Coronary artery (tissue), 2 donors: ENCODE measurements around the gene PYDC1.
A peak's percentile ranks its signal among the peaks of the same experiment; 100 is the strongest.

ENCODE experiments used
- DNase-seq: peaks from one replicate; pipeline ENCODE4 v3.0.0-alpha.2; 2017; ENCODE audit warnings: low spot score
- H3K27ac ChIP-seq, 2 donors: fragments of 200-600 bp; sonication (generic); one replicate each; pipeline ENCODE4 v1.5.1; 2016 to 2019
- H3K4me3 ChIP-seq: fragments of 200-600 bp; sonication (generic); 2 replicates; pipeline ENCODE4 v1.5.1; 2016; ENCODE audit warnings: mild to moderate bottlenecking, moderate library complexity
- TF ChIP-seq, protein P1 (sequence below): fragments of 200-600 bp; sonication (generic); IDR thresholded peaks from one replicate; pipeline ENCODE4 v1.5.1; 2019; ENCODE audit warnings: antibody characterized with exemption

Gene PYDC1

DNA sequence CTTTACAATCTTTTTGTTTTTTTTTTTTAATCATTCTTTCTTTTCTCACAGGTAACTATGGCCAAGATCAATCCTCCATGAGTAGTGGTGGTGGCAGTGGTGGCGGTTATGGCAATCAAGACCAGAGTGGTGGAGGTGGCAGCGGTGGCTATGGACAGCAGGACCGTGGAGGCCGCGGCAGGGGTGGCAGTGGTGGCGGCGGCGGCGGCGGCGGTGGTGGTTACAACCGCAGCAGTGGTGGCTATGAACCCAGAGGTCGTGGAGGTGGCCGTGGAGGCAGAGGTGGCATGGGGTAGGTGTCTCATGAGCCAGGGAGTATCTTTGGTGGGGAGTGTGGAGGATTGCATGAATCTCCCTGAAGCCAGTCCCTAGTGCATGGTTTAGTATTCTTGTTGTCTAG lies 32.0 kb downstream of the PYDC1 start:
- H3K4me3 ChIP-seq = no peak overlapping the region
- H3K27ac ChIP-seq = no peak overlapping the region
- TF ChIP-seq, protein P1, sequence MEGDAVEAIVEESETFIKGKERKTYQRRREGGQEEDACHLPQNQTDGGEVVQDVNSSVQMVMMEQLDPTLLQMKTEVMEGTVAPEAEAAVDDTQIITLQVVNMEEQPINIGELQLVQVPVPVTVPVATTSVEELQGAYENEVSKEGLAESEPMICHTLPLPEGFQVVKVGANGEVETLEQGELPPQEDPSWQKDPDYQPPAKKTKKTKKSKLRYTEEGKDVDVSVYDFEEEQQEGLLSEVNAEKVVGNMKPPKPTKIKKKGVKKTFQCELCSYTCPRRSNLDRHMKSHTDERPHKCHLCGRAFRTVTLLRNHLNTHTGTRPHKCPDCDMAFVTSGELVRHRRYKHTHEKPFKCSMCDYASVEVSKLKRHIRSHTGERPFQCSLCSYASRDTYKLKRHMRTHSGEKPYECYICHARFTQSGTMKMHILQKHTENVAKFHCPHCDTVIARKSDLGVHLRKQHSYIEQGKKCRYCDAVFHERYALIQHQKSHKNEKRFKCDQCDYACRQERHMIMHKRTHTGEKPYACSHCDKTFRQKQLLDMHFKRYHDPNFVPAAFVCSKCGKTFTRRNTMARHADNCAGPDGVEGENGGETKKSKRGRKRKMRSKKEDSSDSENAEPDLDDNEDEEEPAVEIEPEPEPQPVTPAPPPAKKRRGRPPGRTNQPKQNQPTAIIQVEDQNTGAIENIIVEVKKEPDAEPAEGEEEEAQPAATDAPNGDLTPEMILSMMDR = no peak
- no peak for DNase-seq

DNA sequence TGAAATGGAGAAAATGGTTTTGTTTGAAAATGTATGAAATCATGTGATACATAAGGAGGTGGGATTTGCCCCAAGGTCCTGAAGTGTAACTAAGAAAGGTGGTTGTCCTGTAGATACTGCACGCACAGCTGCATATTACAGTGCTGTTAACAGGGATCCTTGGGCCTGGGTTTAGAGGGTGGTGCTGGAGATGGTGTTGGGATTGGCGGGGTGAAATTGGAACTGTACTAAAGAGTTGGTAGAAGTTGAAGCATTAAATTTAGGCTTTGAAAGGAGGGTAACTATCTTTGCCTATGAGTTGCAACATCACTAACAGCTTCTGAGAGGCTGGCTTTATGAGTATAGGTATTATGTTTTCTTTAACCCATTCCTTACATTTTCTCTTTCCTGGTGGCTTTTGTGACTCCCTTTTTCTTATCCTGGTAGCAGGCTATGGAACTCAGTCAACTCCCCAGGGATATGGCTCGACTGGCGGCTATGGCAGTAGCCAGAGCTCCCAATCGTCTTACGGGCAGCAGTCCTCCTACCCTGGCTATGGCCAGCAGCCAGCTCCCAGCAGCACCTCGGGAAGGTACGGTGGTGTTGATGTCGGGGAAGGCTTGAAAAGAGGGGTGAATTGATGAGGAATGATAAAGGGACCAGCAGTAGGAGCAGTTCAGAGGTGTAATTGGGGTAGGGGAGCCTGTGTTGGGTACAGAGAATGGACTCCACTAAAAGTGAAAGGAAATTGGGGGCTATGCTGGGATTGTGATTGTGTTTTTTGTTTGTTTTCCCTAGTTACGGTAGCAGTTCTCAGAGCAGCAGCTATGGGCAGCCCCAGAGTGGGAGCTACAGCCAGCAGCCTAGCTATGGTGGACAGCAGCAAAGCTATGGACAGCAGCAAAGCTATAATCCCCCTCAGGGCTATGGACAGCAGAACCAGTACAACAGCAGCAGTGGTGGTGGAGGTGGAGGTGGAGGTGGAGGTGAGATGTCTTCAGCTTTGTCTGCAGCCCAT lies 33.2 kb downstream of the PYDC1 start:
- TF ChIP-seq, protein P1 = no peak
- Histone ChIP-seq H3K4me3 (peak overlapping the region; percentile 3), H3K27ac (no peak overlapping the region)
- no peak for DNase-seq

DNA sequence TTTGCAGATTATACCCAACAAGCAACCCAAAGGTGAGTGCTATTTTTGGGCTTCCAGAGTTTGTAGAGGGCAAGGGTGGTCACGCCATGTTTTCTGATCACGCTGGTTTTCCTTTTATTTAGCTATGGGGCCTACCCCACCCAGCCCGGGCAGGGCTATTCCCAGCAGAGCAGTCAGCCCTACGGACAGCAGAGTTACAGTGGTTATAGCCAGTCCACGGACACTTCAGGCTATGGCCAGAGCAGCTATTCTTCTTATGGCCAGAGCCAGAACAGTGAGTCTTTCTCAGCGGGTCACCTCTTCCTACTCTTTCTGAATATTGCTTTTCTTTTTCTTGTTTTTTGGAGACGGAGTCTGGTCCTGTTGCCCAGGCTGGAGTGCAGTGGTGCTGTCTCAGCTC lies 34.5 kb downstream of the PYDC1 start:
- peak overlapping the region; percentile 78 for H3K4me3 ChIP-seq
- no peak for DNase-seq
- TF ChIP-seq, protein P1 = no peak
- no peak overlapping the region for H3K27ac ChIP-seq

DNA sequence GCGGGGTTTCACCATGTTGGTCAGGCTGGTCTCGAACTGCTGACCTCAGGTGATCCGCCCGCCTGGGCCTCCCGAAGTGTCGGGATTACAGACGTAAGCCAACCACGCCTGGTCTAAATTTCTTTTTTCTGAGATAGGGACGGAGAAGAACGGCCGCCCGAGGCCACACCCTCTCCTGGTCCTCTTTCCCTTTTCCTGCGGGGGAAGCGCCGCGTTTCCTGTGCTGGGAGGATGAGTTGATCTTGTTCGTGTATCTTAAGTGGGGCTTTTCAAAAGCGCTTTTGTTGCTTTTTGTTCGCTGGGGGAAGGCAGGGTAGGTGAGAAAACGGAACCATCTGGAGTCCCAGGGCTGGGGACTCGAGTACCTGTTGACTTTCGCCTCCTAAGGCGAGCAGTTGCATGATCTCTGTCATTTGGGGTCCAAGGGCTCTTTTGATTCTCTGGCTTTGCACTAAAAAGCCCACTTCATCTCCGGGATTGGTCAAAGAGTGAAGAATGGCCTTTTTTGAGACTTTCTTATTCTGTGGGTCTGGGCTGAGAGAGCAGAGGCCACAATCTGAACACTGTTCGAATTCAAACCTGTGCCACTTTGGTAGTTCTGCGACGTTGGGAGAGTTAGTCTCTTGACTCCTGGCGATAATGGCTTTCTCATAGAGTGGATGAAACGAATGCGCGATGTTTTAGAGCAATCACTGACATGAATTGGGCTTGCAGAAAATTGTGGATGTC lies 35.7 kb downstream of the PYDC1 start:
- H3K27ac ChIP-seq = peak overlapping the region; percentile 94 to 95
- TF ChIP-seq, protein P1 = no peak
- peak overlapping the region; percentile 78 for H3K4me3 ChIP-seq
- DNase-seq = no peak

DNA sequence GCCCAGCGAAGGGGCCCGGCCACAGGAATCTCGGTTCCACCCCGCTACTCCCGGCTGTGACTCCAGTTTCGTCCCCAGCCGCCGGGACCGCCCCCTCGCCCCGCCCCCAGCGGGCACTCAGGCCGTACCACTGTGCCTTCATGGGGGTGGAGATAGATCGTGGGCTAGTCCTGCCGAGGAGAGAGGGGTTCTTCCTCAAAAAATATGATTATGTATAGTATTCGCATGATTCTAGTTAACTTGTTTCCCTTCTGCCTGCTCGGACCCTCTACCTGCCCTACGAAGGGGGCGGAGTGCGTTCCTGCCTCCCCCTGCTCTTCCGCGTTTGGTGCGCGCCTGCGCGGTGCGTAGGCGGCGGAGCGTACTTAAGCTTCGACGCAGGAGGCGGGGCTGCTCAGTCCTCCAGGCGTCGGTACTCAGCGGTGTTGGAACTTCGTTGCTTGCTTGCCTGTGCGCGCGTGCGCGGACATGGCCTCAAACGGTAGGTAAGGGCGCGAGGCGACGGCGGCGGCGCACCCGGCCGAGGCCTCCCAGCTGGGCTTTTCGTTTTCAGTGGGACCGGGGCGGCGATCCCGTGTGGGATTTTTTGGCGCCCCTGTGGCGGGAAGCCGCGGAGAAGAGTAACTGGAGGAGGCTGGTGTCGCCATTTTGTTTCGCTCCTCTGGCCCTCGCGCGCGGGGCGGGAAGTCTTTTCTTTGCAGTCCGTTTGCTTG lies 37.0 kb downstream of the PYDC1 start, which contains the start of gene FUS:
FUS (plus strand) TSS at position 393 of the 713 bp plus-strand sequence; CDS start at position 469, 76 bp downstream.
- H3K4me3 ChIP-seq = peak within 1 kb of the TSS; percentile 78
- H3K27ac ChIP-seq = peak within 1 kb of the TSS; percentile 94 to 95
- TF ChIP-seq, protein P1 = no peak
- peak; percentile 94 for DNase-seq

DNA sequence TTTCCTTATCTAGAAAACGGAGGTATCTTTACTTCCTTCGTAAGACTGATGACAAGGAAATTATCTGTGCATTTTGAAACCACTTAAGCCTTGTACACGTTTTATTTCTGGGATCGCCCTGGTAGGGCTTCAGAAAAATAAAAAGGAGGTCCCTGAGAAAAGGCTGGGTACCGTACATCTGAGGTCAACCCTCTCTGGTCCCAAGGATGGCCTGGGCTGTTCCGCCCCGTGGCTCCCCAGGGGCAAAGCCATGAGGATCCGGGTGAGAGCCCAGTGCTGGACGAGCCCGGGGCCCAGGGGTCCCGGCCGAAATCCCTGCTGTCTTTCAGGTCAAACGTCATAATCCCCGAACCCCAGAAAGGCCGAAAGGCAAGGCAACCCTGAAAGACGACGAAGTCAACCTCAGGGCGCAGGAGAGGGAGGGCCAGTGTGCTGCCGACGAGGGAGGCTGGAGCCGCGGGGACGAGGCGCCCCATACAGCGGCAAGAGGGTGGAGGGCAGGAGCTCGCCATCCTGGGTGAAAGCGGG lies 37.7 kb downstream of the PYDC1 start:
- TF ChIP-seq, protein P1 = no peak
- peak overlapping the region; percentile 78 for H3K4me3 ChIP-seq
- DNase-seq = no peak

More for the DNA sequence above, 37.7 kb downstream of the PYDC1 start:
- peak overlapping the region; percentile 94 to 95 for H3K27ac ChIP-seq
